ENCODE measurements around the gene KATNAL2.
A peak's percentile ranks its signal among the peaks of the same experiment; 100 is the strongest.

KATNAL2 gene, protein sequence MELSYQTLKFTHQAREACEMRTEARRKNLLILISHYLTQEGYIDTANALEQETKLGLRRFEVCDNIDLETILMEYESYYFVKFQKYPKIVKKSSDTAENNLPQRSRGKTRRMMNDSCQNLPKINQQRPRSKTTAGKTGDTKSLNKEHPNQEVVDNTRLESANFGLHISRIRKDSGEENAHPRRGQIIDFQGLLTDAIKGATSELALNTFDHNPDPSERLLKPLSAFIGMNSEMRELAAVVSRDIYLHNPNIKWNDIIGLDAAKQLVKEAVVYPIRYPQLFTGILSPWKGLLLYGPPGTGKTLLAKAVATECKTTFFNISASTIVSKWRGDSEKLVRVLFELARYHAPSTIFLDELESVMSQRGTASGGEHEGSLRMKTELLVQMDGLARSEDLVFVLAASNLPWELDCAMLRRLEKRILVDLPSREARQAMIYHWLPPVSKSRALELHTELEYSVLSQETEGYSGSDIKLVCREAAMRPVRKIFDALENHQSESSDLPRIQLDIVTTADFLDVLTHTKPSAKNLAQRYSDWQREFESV

GRCh38 chr18:46917108-46917802, at the start of gene KATNAL2, which contains the start of gene PIAS2:
Gene KATNAL2, plus strand, starts transcription at chr18:46917602. Its CDS starts 29,271 bp downstream, at chr18:46946873.
Gene PIAS2, minus strand, starts transcription at chr18:46917507. Its CDS starts 162 bp downstream, at chr18:46917345.
- DNase-seq (ENCODE audit: low spot score): peak; percentile 61

- DNase-seq (ENCODE audit: low spot score): no peak
Observed at GRCh38 chr18:46868169-46868921, 49.1 kb upstream of the KATNAL2 start.

DNA sequence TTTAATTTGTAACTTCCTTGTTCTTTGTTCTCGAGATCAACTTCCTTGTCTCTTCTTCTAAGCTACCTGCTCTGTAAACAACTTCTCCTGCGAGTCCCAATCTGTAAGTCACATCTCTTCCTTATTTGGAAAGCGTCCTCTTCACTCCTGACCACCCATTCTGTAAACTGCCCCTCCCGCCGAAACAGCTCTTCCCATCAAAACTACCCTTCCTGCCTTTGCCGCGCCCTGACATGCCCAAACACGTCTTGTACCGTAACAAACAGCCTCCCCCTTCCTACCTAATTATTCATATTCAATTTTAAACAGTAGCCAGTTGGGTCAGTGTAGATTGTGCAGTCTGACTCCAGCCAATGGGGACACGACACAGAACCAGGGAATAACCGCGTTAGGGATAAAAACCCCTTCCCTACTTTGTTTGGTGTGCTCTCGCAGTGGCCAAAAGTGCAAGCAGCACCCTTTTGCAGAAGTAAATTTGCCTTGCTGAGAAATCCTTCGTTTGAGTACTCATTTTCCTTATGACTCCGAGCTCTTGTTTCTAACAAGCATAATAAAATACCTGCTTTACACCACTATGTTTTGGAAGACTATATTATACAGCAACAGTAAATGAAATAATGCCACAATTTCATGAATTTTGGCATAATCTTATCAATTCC, 39.9 kb upstream of the KATNAL2 start:
- no peak for DNase-seq (ENCODE audit: low spot score)

DNA sequence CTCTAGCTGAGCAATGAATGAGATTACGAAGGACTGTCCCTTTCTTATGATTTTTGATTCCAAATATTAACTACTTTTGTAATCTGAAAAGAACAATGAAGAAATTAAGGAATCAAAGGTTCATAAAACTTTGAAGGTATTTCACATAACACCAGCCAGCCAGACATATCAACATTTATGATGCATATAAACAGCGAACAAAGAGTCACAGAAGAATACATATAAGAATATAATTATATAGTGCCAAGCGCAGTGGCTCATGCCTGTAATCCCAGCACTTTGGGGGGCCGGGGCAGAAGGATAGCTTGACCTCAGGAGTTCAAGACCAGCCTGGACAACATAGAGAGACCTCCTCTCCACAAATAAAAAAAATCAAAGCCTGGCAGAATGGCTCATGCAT, 34.2 kb upstream of the KATNAL2 start:
- DNase-seq (ENCODE audit: low spot score): no peak

- DNase-seq (ENCODE audit: low spot score): no peak
Observed at GRCh38 chr18:46886893-46887292, 30.5 kb upstream of the KATNAL2 start.

DNA sequence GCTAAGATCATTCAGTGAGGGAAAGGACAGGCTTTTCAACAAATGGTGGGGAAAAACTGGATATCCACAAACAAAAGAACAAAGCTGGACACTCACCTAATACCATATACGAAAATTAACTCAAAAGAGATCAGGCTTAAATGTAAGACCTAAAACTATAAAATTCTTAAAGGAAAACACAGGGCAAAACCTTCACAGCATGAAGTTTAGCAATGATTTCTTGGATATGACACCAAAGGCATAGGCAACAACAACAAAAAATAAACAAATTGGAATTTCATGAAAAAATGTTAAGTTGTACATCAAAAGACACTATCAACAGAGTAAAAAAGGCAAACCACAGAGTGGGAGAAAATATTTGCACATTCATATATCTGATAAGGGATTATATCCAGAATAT, 28.4 kb upstream of the KATNAL2 start:
- no peak for DNase-seq (ENCODE audit: low spot score)

DNA sequence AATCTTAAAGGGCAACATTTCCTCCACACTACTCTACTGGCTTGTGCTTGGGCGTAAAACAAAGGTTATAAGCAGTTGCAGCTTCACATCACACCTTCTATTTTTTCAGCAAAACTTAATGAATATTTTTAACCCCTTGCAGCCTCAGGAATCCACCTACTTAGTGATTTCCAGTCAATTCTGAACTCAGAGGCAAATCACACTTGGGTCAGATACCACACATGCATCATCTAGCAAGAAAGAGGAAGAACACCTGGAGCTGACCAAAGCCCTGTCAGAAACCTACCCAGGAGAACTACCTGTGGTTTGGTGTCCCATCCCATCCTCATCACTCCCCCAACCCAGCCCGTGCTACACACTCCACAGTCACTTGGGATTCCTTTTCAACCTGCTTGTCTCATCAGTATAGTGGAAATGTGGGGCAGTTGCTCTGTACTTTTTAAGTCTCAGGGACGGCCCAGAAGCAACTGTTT, 25.6 kb upstream of the KATNAL2 start:
- DNase-seq (ENCODE audit: low spot score): no peak

DNA sequence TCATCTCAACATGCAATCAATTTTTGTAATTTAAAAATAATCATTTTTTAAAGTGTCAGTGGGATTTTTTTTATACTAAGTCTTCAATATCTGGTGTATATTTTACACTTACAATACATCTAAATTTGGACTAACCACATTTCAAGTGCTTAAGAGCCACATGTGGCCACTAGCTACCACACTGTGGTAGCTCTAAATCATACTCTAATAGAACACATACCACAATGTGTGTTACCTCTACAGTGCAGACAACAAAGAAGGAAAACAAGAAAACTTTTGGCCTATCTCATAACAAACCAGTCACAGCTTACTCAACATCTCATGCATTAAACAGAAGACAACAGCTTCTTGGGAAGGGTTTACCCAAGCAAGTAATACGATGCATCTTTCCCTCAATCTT, 24.6 kb upstream of the KATNAL2 start:
- no peak for DNase-seq (ENCODE audit: low spot score)

DNA sequence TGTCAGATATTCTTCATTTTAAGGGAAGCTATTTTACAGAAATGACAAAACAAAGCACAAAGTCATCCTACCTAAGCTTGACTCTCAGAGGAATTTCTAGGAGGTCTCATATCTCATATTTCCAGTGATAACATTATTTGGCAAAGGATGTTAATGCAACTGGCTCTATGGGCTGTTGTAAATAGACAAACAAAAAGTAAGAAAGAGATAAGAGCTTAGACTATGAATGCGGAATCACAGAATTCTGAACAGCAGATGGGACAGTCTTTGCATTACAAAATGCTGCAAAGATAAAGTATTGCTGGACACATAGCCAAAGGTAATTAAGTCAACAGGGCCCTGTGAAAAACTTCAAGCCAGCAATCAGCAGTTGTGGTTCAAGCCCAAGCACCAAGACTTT, 24.0 kb upstream of the KATNAL2 start:
- peak; percentile 21 for DNase-seq (ENCODE audit: low spot score)

DNA sequence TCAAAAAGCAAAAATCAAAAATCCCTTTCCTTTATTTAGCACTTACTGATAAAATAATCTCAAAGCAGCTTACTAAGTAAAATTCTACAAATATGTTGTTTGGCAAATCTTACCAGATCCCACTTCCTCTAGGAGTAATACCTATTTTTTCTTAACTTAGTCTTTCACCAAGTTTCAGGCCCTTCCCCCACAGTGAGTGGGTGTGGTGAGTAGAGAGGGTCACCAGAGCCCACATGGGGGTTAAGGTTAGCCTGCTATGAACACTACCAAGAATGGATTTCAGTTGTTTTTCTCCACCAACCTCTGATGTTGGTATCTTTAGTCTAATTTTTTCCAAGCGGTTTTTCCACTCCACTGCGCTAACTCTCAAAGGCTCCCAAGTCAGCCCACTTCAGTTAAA, 23.3 kb upstream of the KATNAL2 start:
- no peak for DNase-seq (ENCODE audit: low spot score)

DNA sequence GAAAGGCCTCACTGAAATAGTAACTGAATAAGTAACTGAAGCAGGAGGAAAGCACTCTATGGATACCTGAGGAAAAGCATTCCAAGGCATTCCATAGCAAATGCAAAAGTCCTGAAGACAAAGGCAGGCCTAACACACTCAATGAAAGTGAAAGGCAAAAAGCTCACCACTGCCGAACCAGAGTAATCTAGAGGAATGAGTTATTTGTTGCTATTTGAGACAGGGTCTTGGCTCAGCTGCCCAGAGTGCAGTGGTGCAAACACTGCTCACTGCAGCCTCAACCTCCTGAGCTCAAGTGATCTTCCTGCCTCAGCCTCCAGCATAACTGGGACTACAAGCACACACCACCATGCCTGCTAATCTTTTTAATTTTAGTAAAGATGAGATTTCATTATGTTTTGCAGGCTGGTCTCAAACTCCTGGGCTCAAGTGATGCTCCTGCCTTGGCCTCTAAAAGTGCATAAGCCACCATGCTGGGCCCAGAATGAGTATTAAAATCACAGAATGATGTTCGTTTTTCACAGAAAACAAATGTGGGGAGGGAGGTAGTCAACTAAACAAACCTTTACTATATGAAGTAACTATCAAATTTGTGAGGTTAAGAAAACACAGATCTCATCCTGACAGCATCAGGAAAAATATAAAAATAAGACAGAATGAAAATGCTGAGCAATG, 18.0 kb upstream of the KATNAL2 start:
- DNase-seq (ENCODE audit: low spot score): no peak

DNA sequence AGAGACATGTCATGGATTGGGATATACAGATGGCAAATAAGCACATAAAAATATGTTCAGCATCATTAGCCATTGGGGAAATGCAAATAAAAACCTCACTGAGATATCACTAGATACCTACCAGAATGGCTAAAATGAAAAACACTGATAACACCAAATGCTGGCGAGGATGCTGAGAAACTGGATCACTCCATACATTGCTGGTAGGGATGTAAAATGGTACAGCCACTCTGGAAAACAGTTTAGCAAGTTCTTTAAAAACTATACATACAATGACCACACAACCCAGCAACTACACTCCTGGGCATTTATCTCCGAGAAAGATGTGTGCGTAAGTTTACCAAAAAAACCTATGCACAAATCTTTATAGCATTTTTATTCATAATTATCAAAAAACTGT, 14.0 kb upstream of the KATNAL2 start:
- no peak for DNase-seq (ENCODE audit: low spot score)

DNA sequence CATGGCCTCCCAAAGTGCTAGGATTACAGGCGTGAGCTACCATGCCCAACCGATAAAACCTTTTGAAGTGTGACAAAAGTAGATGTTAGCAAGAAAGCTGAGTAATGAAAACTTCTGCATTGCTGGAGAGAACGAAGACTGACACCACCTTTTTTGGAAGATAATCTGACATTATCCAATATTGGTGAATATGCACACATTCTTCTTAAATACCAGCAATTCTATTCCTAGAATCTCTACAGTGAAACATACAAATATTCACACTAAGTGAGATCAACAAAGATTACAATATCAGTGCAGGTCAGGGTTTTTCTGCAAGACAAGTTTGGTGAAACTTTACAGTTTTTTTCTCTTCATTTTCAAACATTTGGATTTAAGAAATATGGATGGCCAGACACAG, 7.9 kb upstream of the KATNAL2 start:
- no peak for DNase-seq (ENCODE audit: low spot score)

DNA sequence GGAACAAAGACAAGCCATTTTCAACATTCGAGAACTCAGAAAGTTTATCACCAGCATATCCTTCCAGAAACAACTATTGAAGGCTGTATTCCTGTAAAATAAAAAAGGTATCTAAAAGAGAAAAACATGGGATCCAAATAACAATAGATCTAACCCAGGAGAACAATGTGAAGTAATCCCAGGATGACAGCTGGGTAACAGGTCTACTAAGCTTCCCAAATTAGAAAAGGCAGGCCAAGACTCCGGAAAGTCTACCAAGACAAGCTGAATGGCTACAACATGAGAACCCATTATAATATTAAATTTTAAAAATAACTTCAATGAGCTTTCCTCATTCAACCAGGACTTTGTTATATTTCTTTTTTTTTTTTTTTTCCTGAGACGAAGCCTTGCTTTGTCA, 6.5 kb upstream of the KATNAL2 start:
- no peak for DNase-seq (ENCODE audit: low spot score)

DNA sequence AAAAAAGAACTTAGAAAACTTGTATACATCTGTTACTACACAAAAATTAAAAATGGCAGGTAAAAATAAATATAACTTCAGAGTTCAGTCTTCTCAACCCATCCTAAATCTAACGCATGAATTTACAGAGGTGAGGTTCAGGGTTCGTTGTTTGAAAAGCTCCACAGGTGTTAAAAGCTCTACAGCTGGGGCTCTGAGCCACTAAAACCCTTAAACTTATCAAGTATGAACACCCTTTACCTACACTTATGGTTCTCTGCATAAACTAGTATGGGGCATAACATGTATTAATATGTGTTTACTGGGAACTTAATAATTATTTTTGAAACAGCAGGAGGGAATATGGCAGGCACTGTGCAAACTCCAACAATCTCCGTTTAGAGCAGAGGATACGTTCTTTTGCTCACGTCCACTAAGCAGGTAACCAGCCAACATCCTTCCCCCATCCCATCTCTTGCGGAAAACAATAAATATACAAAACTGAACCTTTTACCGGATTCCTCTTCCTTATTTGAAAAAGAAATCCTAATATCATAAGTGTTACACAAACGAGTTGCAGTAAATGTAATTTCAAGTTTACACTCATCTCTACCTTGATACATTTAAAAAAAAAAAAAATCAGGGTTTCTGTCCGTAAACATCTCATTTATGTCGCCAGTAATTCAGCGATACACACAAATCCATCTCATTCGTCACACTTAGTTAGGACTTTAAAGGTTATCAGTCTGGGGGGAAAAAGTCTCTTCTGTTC, 1.4 kb upstream of the KATNAL2 start:
- DNase-seq (ENCODE audit: low spot score): no peak

- peak; percentile 25 for DNase-seq (ENCODE audit: low spot score)
Observed at GRCh38 chr18:46916551-46917107, 773 bp upstream of the KATNAL2 start.

DNA sequence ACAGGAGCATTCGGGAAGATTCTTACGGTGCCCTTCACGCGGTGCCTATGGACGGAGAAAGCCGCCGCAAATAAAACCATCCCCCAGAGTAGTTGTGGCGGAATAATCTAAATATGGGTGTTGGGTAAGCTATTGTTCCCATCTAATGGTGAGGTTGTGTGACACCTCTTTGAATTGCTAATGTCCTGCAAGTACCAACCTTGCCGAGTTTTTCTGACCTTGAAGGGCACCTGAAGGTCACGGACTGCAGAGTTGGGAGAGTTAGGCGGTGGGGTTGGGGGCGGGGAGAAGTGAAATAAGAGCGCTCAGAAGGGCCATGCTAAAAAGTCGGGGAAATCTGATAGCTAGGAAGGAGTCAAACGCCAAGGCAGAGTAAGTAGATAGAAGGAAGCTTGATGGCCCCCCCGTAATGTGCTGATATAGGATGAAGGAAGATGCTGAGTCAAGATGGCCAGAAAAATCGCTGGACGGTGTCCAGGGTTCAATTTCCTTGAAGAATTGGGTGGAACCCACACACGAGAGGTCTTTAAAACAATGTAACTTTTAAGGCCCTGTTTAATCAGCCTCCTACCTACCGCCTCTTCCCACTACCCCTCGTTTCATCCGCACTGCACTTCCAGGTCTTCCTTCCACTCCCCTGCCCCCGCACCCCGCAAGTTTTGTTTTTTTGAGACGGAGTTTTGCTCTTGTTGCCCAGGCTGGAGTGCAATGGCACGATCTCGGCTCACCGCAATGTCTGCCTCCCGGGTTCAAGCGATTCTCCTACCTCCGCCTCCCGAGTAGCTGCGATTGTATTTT, 600 bp downstream of the KATNAL2 start:
- DNase-seq (ENCODE audit: low spot score): no peak

- no peak for DNase-seq (ENCODE audit: low spot score)
Observed at GRCh38 chr18:46920067-46920466, 2.7 kb downstream of the KATNAL2 start.

DNA sequence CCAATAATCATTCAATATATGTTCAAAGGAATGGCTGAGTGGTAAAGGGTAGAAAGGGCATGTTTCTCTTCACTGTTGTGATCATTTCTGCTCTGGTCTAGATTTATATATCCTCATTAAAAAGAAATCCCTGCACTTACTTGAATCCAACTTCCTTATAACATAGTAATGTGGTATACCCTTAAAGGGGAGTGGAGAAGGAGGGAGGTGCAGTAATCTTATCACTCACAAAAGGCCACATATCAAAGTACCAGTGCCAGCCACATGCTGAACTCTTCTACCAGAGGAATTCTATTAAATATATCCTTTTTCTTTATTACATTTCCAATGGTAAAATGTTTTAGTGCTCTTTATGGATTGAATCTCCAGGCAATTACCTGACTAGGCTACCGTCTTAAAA, 3.3 kb downstream of the KATNAL2 start:
- DNase-seq (ENCODE audit: low spot score): no peak

Measured in HuH-7.5 (cell line).